Spleen (tissue), 7 donors: ENCODE data around the gene PCCA.

Experiments used
- POLR2A ChIP-seq, 3 donors: fragments of 450-650 bp; IDR thresholded peaks; one replicate each; pipeline ENCODE4 v1.5.1; 2017; ENCODE audit warnings: antibody characterized with exemption in 3 of 3, mild to moderate bottlenecking in 1 of 3
- TF ChIP-seq, protein P1 (sequence below), 11 experiments: fragments of 200-600 bp in 7 of 11; fragments of 450-650 bp in 4 of 11; sonication (generic) in 4 of 11; IDR thresholded peaks in 8 of 11; conservative IDR thresholded peaks in 3 of 11; 1 replicate in 7 of 11; 2 replicates in 4 of 11; pipeline versions ENCODE4 v1.4.0 to v1.8.0; 2016 to 2021; ENCODE audit warnings: antibody characterized with exemption in 11 of 11, inconsistent platforms in 4 of 11, mild to moderate bottlenecking in 1 of 11
- donor health status: DM: no; HTN: no; CAD: no; lungs with moderate emphysema.
- donor health status: DM: no; HTN: no; CAD: no.
- donor health status: DM: no; HTN: no; CAD: no.

DNA sequence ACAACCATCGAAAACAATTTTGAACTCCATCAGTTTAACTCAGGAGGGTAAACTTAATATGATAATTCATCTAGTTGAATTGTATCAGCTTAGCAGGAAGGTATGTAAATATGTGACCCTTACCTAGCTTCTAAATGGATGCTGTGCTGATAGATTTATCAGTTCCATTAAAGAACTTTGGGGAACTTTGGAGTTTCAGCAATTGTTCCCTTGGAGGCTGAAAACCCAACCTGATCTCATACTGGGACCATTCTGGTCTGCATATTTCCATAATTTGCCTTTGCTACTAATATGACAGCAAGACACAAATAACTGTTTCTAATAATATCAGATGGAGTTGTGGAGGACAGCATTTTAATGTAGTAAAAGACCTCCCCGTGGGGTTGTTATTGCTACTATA lies 371.9 kb downstream of the PCCA start:
- TF ChIP-seq, protein P1, sequence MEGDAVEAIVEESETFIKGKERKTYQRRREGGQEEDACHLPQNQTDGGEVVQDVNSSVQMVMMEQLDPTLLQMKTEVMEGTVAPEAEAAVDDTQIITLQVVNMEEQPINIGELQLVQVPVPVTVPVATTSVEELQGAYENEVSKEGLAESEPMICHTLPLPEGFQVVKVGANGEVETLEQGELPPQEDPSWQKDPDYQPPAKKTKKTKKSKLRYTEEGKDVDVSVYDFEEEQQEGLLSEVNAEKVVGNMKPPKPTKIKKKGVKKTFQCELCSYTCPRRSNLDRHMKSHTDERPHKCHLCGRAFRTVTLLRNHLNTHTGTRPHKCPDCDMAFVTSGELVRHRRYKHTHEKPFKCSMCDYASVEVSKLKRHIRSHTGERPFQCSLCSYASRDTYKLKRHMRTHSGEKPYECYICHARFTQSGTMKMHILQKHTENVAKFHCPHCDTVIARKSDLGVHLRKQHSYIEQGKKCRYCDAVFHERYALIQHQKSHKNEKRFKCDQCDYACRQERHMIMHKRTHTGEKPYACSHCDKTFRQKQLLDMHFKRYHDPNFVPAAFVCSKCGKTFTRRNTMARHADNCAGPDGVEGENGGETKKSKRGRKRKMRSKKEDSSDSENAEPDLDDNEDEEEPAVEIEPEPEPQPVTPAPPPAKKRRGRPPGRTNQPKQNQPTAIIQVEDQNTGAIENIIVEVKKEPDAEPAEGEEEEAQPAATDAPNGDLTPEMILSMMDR (IDR thresholded peaks at IDR 0.05 in 8 of 11, conservative IDR thresholded peaks at IDR 0.05 in 3 of 11): no peak
- TF ChIP-seq POLR2A (IDR thresholded peaks at IDR 0.05): no peak
